NT2/D1 (cell line): Measurements from ENCODE around the gene SPOCK1.

Experiments used
- SUZ12 ChIP-seq: IDR thresholded peaks from 2 replicates; pipeline ENCODE4 v1.6.1; 2011; ENCODE audit not compliant: insufficient read length, insufficient read depth; ENCODE audit errors: extremely low read depth
- YY1 ChIP-seq: IDR thresholded peaks from 2 replicates; pipeline ENCODE4 v1.6.1; 2011; ENCODE audit not compliant: insufficient read length, insufficient read depth
- ZNF274 ChIP-seq: IDR thresholded peaks from 2 replicates; pipeline ENCODE4 v1.6.1; 2011; ENCODE audit warnings: mild to moderate bottlenecking, low read depth, low read length

GRCh38 chr5:137195483-137195882, 303.6 kb downstream of the SPOCK1 start:
- TF ChIP-seq SUZ12 (no peak), YY1 (no peak), ZNF274 (no peak)
